GM08714 (cell line): ENCODE results near the gene SFXN5.

Experiments
- H3K4me3 ChIP-seq: fragments of 200-500 bp; sonication (Bioruptor generic); 2 replicates; pipeline ENCODE4 v1.5.1; 2014; ENCODE audit warnings: mild to moderate bottlenecking, low read length, inconsistent platforms
- ZNF274 ChIP-seq: IDR thresholded peaks from 2 replicates; pipeline ENCODE4 v1.6.1; 2012; ENCODE audit warnings: mild to moderate bottlenecking, low read depth, low read length

SFXN5 gene

GRCh38 chr2:72894514-72894913 lies 177.0 kb downstream of the SFXN5 start:
- no peak for TF ChIP-seq ZNF274
- no peak overlapping the region for H3K4me3 ChIP-seq

- H3K4me3 ChIP-seq, result no peak overlapping the region
- no peak for TF ChIP-seq ZNF274
Measured at GRCh38 chr2:72893594-72894319, 177.8 kb downstream of the SFXN5 start.

GRCh38 chr2:72892506-72893173 lies 178.9 kb downstream of the SFXN5 start:
- no peak for TF ChIP-seq ZNF274

More at GRCh38 chr2:72892506-72893173, 178.9 kb downstream of the SFXN5 start:
- H3K4me3 ChIP-seq, result no peak overlapping the region
